IPS DF 6.9 (cell line): ENCODE results near the gene WDR86.
A peak's percentile ranks its signal among the peaks of the same experiment; 100 is the strongest.

Experiments used
- DNase-seq: peaks from one replicate; pipeline ENCODE4 v3.0.0-alpha.2; 2013; ENCODE audit warnings: low read depth, low spot score
- H3K27ac ChIP-seq: one replicate; pipeline ENCODE4 v1.5.1; 2013; ENCODE audit warnings: low read length, control low read depth
- H3K27me3 ChIP-seq: 2 replicates; pipeline ENCODE4 v1.6.1; 2013; ENCODE audit warnings: mild to moderate bottlenecking, low read length; ENCODE audit not compliant: control insufficient read depth, insufficient read depth
- H3K36me3 ChIP-seq: 2 replicates; pipeline ENCODE4 v1.6.1; 2013; ENCODE audit warnings: low read length; ENCODE audit not compliant: control insufficient read depth, insufficient read depth
- H3K4me1 ChIP-seq: 2 replicates; pipeline ENCODE4 v1.6.1; 2013; ENCODE audit warnings: low read length; ENCODE audit not compliant: control insufficient read depth, insufficient read depth
- H3K4me3 ChIP-seq: 2 replicates; pipeline ENCODE4 v1.5.1; 2013; ENCODE audit warnings: mild to moderate bottlenecking, low read length
- H3K9me3 ChIP-seq: 2 replicates; pipeline ENCODE4 v1.6.1; 2013; ENCODE audit warnings: low read length, inconsistent platforms; ENCODE audit not compliant: control insufficient read depth, insufficient read depth
- WGBS: extraction: QIAGEN DNeasy Blood & Tissue Kit; methylation state at CpG from one replicate; pipeline ENCODE4 v1.1.7; 2013; ENCODE audit warnings: mixed read lengths, missing lambda C conversion rate; ENCODE audit not compliant: insufficient read length, insufficient coverage; 5-methylcytosine and 5-hydroxymethylcytosine counted together

The WDR86 gene

GRCh38 chr7:151451156-151451555 is 41.3 kb upstream of the WDR86 start:
- Histone ChIP-seq H3K27ac (no peak overlapping the region), H3K36me3 (no peaks in the 10 kb centered on the region), H3K4me3 (no peak overlapping the region), H3K9me3 (no peaks in the 10 kb centered on the region), H3K4me1 (peaks cover 3% of the 10 kb centered on the region), H3K27me3 (no peaks in the 10 kb centered on the region)
- no peak for DNase-seq
- no CpG with 5 or more reads among the region's 5 CpGs for WGBS

GRCh38 chr7:151449990-151450389 is 40.2 kb upstream of the WDR86 start:
- Histone ChIP-seq H3K4me3 (no peak overlapping the region), H3K27ac (no peak overlapping the region), H3K36me3 (no peaks in the 10 kb centered on the region), H3K9me3 (no peaks in the 10 kb centered on the region), H3K27me3 (no peaks in the 10 kb centered on the region), H3K4me1 (no peaks in the 10 kb centered on the region; the same call in 1 of the 2 replicates)
- no peak for DNase-seq
- WGBS: no CpG with 5 or more reads among the region's 9 CpGs

- no peak for DNase-seq
- Histone ChIP-seq H3K36me3 (no peaks in the 10 kb centered on the region), H3K27ac (no peak overlapping the region), H3K9me3 (no peaks in the 10 kb centered on the region), H3K4me3 (peak overlapping the region; percentile 31; the same call in 1 of the 2 replicates), H3K4me1 (no peaks in the 10 kb centered on the region; the same call in 1 of the 2 replicates), H3K27me3 (no peaks in the 10 kb centered on the region)
- WGBS: no CpG with 5 or more reads among the region's 61 CpGs
These were observed 38.7 kb upstream of the WDR86 start for GRCh38 chr7:151448261-151449252.

GRCh38 chr7:151447901-151448260 is 38.0 kb upstream of the WDR86 start:
- H3K9me3 ChIP-seq: no peaks in the 10 kb centered on the region
- peak overlapping the region; percentile 31; the same call in 1 of the 2 replicates for H3K4me3 ChIP-seq
- WGBS: no CpG with 5 or more reads among the region's 26 CpGs

GRCh38 chr7:151447312-151447711 is 37.5 kb upstream of the WDR86 start:
- no CpG with 5 or more reads among the region's 18 CpGs for WGBS
- H3K27ac ChIP-seq: no peak overlapping the region

More at GRCh38 chr7:151447901-151448260, 38.0 kb upstream of the WDR86 start:
- no peaks in the 10 kb centered on the region; the same call in 1 of the 2 replicates for H3K4me1 ChIP-seq
- no peak for DNase-seq
- H3K36me3 ChIP-seq: no peaks in the 10 kb centered on the region
- H3K27ac ChIP-seq: no peak overlapping the region
- no peaks in the 10 kb centered on the region for H3K27me3 ChIP-seq

GRCh38 chr7:151446412-151446811 is 36.6 kb upstream of the WDR86 start:
- no peaks in the 10 kb centered on the region for H3K27me3 ChIP-seq
- no peak for DNase-seq
- H3K27ac ChIP-seq: no peak overlapping the region
- no peak overlapping the region for H3K4me3 ChIP-seq
- H3K36me3 ChIP-seq: no peaks in the 10 kb centered on the region
- no peaks in the 10 kb centered on the region; the same call in 1 of the 2 replicates for H3K4me1 ChIP-seq
- no peaks in the 10 kb centered on the region for H3K9me3 ChIP-seq
- WGBS: no CpG with 5 or more reads among the region's 2 CpGs

More at GRCh38 chr7:151447312-151447711, 37.5 kb upstream of the WDR86 start:
- no peak for DNase-seq
- Histone ChIP-seq H3K9me3 (no peaks in the 10 kb centered on the region), H3K36me3 (no peaks in the 10 kb centered on the region), H3K4me1 (no peaks in the 10 kb centered on the region; the same call in 1 of the 2 replicates), H3K27me3 (no peaks in the 10 kb centered on the region), H3K4me3 (no peak overlapping the region)

GRCh38 chr7:151444632-151445031 is 34.8 kb upstream of the WDR86 start:
- no peak overlapping the region for H3K27ac ChIP-seq
- no peaks in the 10 kb centered on the region for H3K27me3 ChIP-seq
- DNase-seq: no peak
- peaks cover 3% of the 10 kb centered on the region; the same call in 1 of the 2 replicates for H3K4me1 ChIP-seq
- no peaks in the 10 kb centered on the region for H3K36me3 ChIP-seq
- no peaks in the 10 kb centered on the region for H3K9me3 ChIP-seq
- no peak overlapping the region for H3K4me3 ChIP-seq
- WGBS: no CpG with 5 or more reads among the region's 1 CpG

- no peaks in the 10 kb centered on the region for H3K36me3 ChIP-seq
- no peak overlapping the region for H3K4me3 ChIP-seq
- DNase-seq: no peak
- H3K27ac ChIP-seq: no peak overlapping the region
- no peaks in the 10 kb centered on the region for H3K27me3 ChIP-seq
- H3K4me1 ChIP-seq: peaks cover 3% of the 10 kb centered on the region; the same call in 1 of the 2 replicates
- no peaks in the 10 kb centered on the region for H3K9me3 ChIP-seq
- WGBS: no CpG with 5 or more reads among the region's 10 CpGs
These were observed 33.1 kb upstream of the WDR86 start for GRCh38 chr7:151442776-151443496.

- Histone ChIP-seq H3K27ac (no peak overlapping the region), H3K36me3 (no peaks in the 10 kb centered on the region), H3K4me3 (peak overlapping the region; percentile 46; the same call in 1 of the 2 replicates), H3K4me1 (peaks cover 3% of the 10 kb centered on the region; the same call in 1 of the 2 replicates), H3K9me3 (no peaks in the 10 kb centered on the region), H3K27me3 (no peaks in the 10 kb centered on the region)
- WGBS: no CpG with 5 or more reads among the region's 10 CpGs
- DNase-seq: no peak
These were observed 31.1 kb upstream of the WDR86 start for GRCh38 chr7:151440799-151441445.
